HEK293 (cell line): ENCODE measurements around the gene TTC24.

Experiments
- CTCF ChIA-PET: fragments of 350-600 bp; formaldehyde crosslinking; extraction: SDS; loops from one replicate; lab custom pipeline; 2021; ENCODE audit warnings: antibody characterized with exemption; lab: Yijun Ruan, JAX
- POLR2A ChIA-PET: fragments of 300-600 bp; formaldehyde crosslinking; extraction: SDS; loops from one replicate; lab custom pipeline; 2020; ENCODE audit warnings: antibody characterized with exemption, inconsistent platforms; lab: Yijun Ruan, JAX
- H3K27ac ChIP-seq: fragments of 200-500 bp; sonication (Bioruptor generic); 2 replicates; pipeline ENCODE4 v1.5.1; 2014; ENCODE audit warnings: low read depth, low read length, control low read depth, inconsistent platforms; ENCODE audit errors: extremely low read depth
- H3K36me3 ChIP-seq, 2 experiments: fragments of 200-500 bp in 1 of 2; sonication (Bioruptor generic) in 1 of 2; 1 replicate in 1 of 2; 2 replicates in 1 of 2; pipeline ENCODE4 v1.5.1; 2014 to 2017; ENCODE audit warnings: inconsistent platforms in 2 of 2, low read length in 2 of 2; ENCODE audit not compliant: control insufficient read depth in 2 of 2, insufficient read depth in 1 of 2
- H3K4me1 ChIP-seq: fragments of 200-500 bp; sonication (Bioruptor generic); 2 replicates; pipeline ENCODE4 v1.5.1; 2014; ENCODE audit warnings: mild to moderate bottlenecking, low read length, inconsistent platforms; ENCODE audit not compliant: control insufficient read depth, insufficient read depth
- H3K4me3 ChIP-seq: 2 replicates; pipeline ENCODE4 v1.5.1; 2011; ENCODE audit warnings: low read depth, mild to moderate bottlenecking, control low read depth, low read length, moderate library complexity
- H3K9me3 ChIP-seq: fragments of 200-500 bp; sonication (Bioruptor generic); 2 replicates; pipeline ENCODE4 v1.5.1; 2014; ENCODE audit warnings: low read depth, low read length, inconsistent platforms; ENCODE audit not compliant: control insufficient read depth, insufficient read depth
- EGR2 ChIP-seq: fragments of 450-650 bp; formaldehyde crosslinking; IDR thresholded peaks from 2 replicates; pipeline ENCODE4 v1.5.1; 2016; ENCODE audit warnings: low read depth, missing biosample characterization, missing genetic modification characterization
- MEIS1 ChIP-seq: sonication (generic); formaldehyde crosslinking; IDR thresholded peaks from 2 replicates; pipeline ENCODE4 v1.8.1; 2022; ENCODE audit warnings: missing genetic modification reagents, mild to moderate bottlenecking, borderline replicate concordance
- ZBTB48 ChIP-seq: fragments of 450-650 bp; formaldehyde crosslinking; IDR thresholded peaks from 2 replicates; pipeline ENCODE4 v1.5.1; 2016; ENCODE audit warnings: missing biosample characterization, missing genetic modification characterization
- ZBTB8A ChIP-seq: fragments of 450-650 bp; formaldehyde crosslinking; IDR thresholded peaks from 2 replicates; pipeline ENCODE4 v1.5.1; 2016; ENCODE audit warnings: missing biosample characterization, missing genetic modification characterization
- ZNF169 ChIP-seq: fragments of 450-650 bp; formaldehyde crosslinking; IDR thresholded peaks from 2 replicates; pipeline ENCODE4 v1.5.1; 2016; ENCODE audit warnings: missing biosample characterization, missing genetic modification characterization
- ZNF214 ChIP-seq: fragments of 450-650 bp; formaldehyde crosslinking; IDR thresholded peaks from 2 replicates; pipeline ENCODE4 v1.5.1; 2017; ENCODE audit warnings: missing biosample characterization, mild to moderate bottlenecking, missing genetic modification characterization, borderline replicate concordance
- ZNF24 ChIP-seq: fragments of 450-650 bp; formaldehyde crosslinking; IDR thresholded peaks from 2 replicates; pipeline ENCODE4 v1.5.1; 2016; ENCODE audit warnings: missing biosample characterization, missing genetic modification characterization
- ZNF311 ChIP-seq: fragments of 450-650 bp; formaldehyde crosslinking; IDR thresholded peaks from 2 replicates; pipeline ENCODE4 v1.5.1; 2017; ENCODE audit warnings: missing biosample characterization, missing genetic modification characterization, borderline replicate concordance
- ZNF350 ChIP-seq: fragments of 450-650 bp; formaldehyde crosslinking; IDR thresholded peaks from 2 replicates; pipeline ENCODE4 v1.5.0; 2017; ENCODE audit warnings: missing biosample characterization, mild to moderate bottlenecking, missing genetic modification characterization
- ZNF354C ChIP-seq: fragments of 450-650 bp; formaldehyde crosslinking; IDR thresholded peaks from 2 replicates; pipeline ENCODE4 v1.5.1; 2016; ENCODE audit warnings: missing biosample characterization, missing genetic modification characterization, low read depth, borderline replicate concordance
- ZNF549 ChIP-seq: fragments of 450-650 bp; IDR thresholded peaks from 2 replicates; pipeline ENCODE4 v1.5.1; 2018; ENCODE audit warnings: missing biosample characterization, missing genetic modification characterization, mild to moderate bottlenecking, inconsistent platforms, moderate library complexity
- ZNF596 ChIP-seq: fragments of 450-650 bp; IDR thresholded peaks from 2 replicates; pipeline ENCODE4 v1.5.0; 2018; ENCODE audit warnings: missing biosample characterization, mild to moderate bottlenecking, missing genetic modification characterization, moderate library complexity
- ZNF791 ChIP-seq: fragments of 450-650 bp; formaldehyde crosslinking; IDR thresholded peaks from 2 replicates; pipeline ENCODE4 v1.5.1; 2016; ENCODE audit warnings: missing biosample characterization, missing genetic modification characterization
- TF ChIP-seq, protein P1 (sequence below): fragments of 450-650 bp; formaldehyde crosslinking; IDR thresholded peaks from 2 replicates; pipeline ENCODE4 v1.5.1; 2016; ENCODE audit warnings: missing biosample characterization, missing genetic modification characterization
- TF ChIP-seq, protein P2 (sequence below): fragments of 450-650 bp; formaldehyde crosslinking; IDR thresholded peaks from 2 replicates; pipeline ENCODE4 v1.5.1; 2017; ENCODE audit warnings: missing biosample characterization, missing genetic modification characterization
- TF ChIP-seq, protein P3 (sequence below): fragments of 450-650 bp; formaldehyde crosslinking; IDR thresholded peaks from 2 replicates; pipeline ENCODE4 v1.5.1; 2016; ENCODE audit warnings: missing biosample characterization, missing genetic modification characterization
- TF ChIP-seq, protein P4 (sequence below): fragments of 450-650 bp; formaldehyde crosslinking; IDR thresholded peaks from 2 replicates; pipeline ENCODE4 v1.5.1; 2016; ENCODE audit warnings: missing biosample characterization, missing genetic modification characterization
- TF ChIP-seq, protein P5 (sequence below): fragments of 450-650 bp; formaldehyde crosslinking; IDR thresholded peaks from 2 replicates; pipeline ENCODE4 v1.5.1; 2016; ENCODE audit warnings: missing biosample characterization, missing genetic modification characterization

Gene TTC24

DNA sequence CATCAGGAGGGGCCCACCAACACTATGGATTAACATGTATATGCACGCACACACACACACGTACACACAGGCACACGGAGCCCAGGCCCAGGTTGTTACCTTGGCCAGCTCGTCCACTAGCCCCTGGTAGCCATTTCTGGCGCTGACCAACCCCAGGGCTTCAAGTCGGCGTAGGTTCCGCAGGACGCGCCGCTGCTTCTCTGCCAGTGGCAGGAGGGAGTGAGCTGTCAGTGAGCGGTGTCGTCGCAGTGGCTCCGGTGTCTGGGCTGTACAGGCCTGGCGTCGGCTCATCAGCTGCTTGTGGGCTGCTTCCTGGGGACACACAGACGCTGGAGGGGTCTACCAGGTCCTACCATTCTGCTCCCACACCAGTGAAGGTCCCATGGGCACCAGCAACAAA lies 49.5 kb upstream of the TTC24 start (continued):
- TF ChIP-seq, protein P1, sequence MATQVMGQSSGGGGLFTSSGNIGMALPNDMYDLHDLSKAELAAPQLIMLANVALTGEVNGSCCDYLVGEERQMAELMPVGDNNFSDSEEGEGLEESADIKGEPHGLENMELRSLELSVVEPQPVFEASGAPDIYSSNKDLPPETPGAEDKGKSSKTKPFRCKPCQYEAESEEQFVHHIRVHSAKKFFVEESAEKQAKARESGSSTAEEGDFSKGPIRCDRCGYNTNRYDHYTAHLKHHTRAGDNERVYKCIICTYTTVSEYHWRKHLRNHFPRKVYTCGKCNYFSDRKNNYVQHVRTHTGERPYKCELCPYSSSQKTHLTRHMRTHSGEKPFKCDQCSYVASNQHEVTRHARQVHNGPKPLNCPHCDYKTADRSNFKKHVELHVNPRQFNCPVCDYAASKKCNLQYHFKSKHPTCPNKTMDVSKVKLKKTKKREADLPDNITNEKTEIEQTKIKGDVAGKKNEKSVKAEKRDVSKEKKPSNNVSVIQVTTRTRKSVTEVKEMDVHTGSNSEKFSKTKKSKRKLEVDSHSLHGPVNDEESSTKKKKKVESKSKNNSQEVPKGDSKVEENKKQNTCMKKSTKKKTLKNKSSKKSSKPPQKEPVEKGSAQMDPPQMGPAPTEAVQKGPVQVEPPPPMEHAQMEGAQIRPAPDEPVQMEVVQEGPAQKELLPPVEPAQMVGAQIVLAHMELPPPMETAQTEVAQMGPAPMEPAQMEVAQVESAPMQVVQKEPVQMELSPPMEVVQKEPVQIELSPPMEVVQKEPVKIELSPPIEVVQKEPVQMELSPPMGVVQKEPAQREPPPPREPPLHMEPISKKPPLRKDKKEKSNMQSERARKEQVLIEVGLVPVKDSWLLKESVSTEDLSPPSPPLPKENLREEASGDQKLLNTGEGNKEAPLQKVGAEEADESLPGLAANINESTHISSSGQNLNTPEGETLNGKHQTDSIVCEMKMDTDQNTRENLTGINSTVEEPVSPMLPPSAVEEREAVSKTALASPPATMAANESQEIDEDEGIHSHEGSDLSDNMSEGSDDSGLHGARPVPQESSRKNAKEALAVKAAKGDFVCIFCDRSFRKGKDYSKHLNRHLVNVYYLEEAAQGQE (tag by site-specific recombination), result no peak
- no peak for TF ChIP-seq ZNF169
- TF ChIP-seq, protein P2, sequence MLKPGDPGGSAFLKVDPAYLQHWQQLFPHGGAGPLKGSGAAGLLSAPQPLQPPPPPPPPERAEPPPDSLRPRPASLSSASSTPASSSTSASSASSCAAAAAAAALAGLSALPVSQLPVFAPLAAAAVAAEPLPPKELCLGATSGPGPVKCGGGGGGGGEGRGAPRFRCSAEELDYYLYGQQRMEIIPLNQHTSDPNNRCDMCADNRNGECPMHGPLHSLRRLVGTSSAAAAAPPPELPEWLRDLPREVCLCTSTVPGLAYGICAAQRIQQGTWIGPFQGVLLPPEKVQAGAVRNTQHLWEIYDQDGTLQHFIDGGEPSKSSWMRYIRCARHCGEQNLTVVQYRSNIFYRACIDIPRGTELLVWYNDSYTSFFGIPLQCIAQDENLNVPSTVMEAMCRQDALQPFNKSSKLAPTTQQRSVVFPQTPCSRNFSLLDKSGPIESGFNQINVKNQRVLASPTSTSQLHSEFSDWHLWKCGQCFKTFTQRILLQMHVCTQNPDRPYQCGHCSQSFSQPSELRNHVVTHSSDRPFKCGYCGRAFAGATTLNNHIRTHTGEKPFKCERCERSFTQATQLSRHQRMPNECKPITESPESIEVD (tag by site-specific recombination), result no peak
- TF ChIP-seq, all 188 proteins: peak for 0

DNA sequence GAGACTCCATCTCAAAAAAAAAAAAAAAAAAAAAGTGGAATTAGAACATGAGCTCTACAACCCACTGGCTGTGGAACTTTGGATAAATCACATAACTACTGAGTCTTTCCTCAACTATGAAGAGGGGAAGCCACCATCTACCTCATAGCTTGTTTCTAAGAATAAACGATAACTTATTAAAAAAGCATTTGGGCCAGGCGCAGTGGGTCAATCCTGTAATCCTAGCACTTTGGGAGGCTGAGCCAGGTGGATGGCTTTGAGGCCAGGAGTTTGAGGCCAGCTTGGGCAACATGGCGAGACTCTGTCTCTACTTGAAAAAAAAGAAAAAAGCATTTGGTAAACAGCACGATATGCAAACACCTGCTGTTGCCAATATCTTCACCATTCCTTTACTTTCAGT lies 47.1 kb upstream of the TTC24 start:
- Histone ChIP-seq H3K9me3 (no peaks in the 10 kb centered on the region), H3K36me3 (peaks cover 33 to 96% of the 10 kb centered on the region in 2 experiments), H3K4me3 (no peak overlapping the region), H3K4me1 (no peaks in the 10 kb centered on the region), H3K27ac (no peak overlapping the region)
- CTCF ChIA-PET, result interaction anchor here (0.7 kb wide), 1 partner anchor 9 kb away, joined by 3 read pairs; no protein-coding TSS in a partner anchor
- TF ChIP-seq ZBTB8A (tag by site-specific recombination), result no peak
- TF ChIP-seq ZNF354C, result no peak
- TF ChIP-seq ZNF350 (tag by site-specific recombination), result no peak
- TF ChIP-seq, protein P3, sequence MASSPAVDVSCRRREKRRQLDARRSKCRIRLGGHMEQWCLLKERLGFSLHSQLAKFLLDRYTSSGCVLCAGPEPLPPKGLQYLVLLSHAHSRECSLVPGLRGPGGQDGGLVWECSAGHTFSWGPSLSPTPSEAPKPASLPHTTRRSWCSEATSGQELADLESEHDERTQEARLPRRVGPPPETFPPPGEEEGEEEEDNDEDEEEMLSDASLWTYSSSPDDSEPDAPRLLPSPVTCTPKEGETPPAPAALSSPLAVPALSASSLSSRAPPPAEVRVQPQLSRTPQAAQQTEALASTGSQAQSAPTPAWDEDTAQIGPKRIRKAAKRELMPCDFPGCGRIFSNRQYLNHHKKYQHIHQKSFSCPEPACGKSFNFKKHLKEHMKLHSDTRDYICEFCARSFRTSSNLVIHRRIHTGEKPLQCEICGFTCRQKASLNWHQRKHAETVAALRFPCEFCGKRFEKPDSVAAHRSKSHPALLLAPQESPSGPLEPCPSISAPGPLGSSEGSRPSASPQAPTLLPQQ, result no peak
- no peak for TF ChIP-seq ZNF596 (tag by site-specific recombination)
- no peak for TF ChIP-seq ZNF549 (tag by site-specific recombination)
- TF ChIP-seq ZNF24 (tag by site-specific recombination), result no peak
- no peak for TF ChIP-seq ZNF311 (tag by site-specific recombination)
- TF ChIP-seq MEIS1 (CRISPR knock-in tag), result no peak
- TF ChIP-seq, protein P4, sequence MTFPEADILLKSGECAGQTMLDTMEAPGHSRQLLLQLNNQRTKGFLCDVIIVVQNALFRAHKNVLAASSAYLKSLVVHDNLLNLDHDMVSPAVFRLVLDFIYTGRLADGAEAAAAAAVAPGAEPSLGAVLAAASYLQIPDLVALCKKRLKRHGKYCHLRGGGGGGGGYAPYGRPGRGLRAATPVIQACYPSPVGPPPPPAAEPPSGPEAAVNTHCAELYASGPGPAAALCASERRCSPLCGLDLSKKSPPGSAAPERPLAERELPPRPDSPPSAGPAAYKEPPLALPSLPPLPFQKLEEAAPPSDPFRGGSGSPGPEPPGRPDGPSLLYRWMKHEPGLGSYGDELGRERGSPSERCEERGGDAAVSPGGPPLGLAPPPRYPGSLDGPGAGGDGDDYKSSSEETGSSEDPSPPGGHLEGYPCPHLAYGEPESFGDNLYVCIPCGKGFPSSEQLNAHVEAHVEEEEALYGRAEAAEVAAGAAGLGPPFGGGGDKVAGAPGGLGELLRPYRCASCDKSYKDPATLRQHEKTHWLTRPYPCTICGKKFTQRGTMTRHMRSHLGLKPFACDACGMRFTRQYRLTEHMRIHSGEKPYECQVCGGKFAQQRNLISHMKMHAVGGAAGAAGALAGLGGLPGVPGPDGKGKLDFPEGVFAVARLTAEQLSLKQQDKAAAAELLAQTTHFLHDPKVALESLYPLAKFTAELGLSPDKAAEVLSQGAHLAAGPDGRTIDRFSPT (tag by site-specific recombination), result no peak
- TF ChIP-seq ZNF214, result no peak
- TF ChIP-seq, protein P5, sequence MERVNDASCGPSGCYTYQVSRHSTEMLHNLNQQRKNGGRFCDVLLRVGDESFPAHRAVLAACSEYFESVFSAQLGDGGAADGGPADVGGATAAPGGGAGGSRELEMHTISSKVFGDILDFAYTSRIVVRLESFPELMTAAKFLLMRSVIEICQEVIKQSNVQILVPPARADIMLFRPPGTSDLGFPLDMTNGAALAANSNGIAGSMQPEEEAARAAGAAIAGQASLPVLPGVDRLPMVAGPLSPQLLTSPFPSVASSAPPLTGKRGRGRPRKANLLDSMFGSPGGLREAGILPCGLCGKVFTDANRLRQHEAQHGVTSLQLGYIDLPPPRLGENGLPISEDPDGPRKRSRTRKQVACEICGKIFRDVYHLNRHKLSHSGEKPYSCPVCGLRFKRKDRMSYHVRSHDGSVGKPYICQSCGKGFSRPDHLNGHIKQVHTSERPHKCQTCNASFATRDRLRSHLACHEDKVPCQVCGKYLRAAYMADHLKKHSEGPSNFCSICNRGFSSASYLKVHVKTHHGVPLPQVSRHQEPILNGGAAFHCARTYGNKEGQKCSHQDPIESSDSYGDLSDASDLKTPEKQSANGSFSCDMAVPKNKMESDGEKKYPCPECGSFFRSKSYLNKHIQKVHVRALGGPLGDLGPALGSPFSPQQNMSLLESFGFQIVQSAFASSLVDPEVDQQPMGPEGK (tag by site-specific recombination), result no peak
- no peak for TF ChIP-seq EGR2 (tag by site-specific recombination)
- no peak for TF ChIP-seq ZNF791 (tag by site-specific recombination)
- no peak for TF ChIP-seq ZBTB48
- POLR2A ChIA-PET, result interaction anchor here (0.6 kb wide), 1 partner anchor 1613 kb away, joined by 4 read pairs; no protein-coding TSS in a partner anchor
